ENCODE results near the gene ADSL.

DNA sequence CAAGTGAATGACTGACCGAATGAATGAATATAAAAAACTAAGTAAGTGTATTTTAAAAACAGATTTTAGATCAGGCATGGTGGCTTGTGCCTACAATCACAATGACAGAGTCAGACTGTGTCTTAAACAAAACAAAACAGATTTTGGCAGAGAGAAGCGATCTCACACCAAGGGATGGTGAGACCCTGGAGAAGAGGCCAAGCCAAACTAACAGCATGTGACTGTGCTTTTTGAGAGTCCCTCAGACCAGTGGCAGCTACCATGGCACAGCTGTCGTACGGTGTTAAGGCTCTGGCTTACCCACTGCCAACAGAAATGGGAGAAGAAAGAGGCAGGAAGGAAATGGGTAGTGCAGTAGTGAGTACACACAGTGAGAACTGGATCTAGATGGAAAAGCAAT is 84.7 kb downstream of the ADSL start:
- TF ChIP-seq, protein P1, sequence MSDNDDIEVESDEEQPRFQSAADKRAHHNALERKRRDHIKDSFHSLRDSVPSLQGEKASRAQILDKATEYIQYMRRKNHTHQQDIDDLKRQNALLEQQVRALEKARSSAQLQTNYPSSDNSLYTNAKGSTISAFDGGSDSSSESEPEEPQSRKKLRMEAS (IDR thresholded peaks at IDR 0.05): no peak
- TF ChIP-seq HNF4A (conservative IDR thresholded peaks at IDR 0.05): no peak

Measured in liver (tissue), 2 donors.